IPS-18c (cell line): ENCODE results near the gene MORC1.
"Not testable (repeated sequence)": the region's sequence is repeated elsewhere in the genome, so short reads cannot be mapped to it uniquely, and the experiment has no call there.

ENCODE experiments used
- H3K4me3 ChIP-seq: 2 replicates; pipeline ENCODE4 v1.7.0; 2013; ENCODE audit warnings: low read depth, mild to moderate bottlenecking, low read length, moderate library complexity; ENCODE audit not compliant: insufficient read depth
- H3K9me3 ChIP-seq: one replicate; pipeline ENCODE4 v1.6.1; 2013; ENCODE audit warnings: mild to moderate bottlenecking, low read length, moderate library complexity; ENCODE audit not compliant: control insufficient read depth, insufficient read depth

MORC1 gene

DNA sequence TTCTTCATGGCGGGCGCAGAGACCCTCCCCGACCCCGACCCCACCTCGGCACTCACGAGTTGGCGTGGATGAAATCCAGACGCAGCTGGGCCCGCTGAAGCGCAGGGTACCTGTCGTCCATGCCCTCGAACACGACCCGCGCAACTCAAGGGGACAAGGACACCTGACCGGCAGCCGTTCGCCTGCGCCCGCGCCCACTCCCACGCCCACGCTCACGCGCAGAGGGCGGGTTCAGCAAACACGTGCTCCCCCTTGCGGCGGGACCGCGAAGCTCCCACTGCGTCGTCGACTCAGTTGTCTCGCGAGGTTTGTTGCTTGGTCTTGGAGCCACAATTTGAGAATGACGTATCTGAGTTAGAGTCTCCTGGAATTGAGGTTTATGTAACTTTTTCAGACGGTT, at the start of gene MORC1:
TSS of gene MORC1 (minus strand) at position 196 of the 400 bp plus-strand sequence. CDS start at position 121, 75 bp downstream.
- Histone ChIP-seq H3K9me3 (no peaks in the 10 kb centered on the region), H3K4me3 (no peak within 1 kb of the TSS)

- H3K9me3 ChIP-seq = no peaks in the 10 kb centered on the region
- no peak overlapping the region for H3K4me3 ChIP-seq
Measured at GRCh38 chr3:109165905-109166304, 48.0 kb upstream of the MORC1 start.

- Histone ChIP-seq H3K4me3 (no peak overlapping the region), H3K9me3 (peaks cover 2% of the 10 kb centered on the region)
Measured at GRCh38 chr3:109161487-109162123, 43.7 kb upstream of the MORC1 start.

- Histone ChIP-seq H3K9me3 (peaks cover 2% of the 10 kb centered on the region), H3K4me3 (no peak overlapping the region)
Measured at GRCh38 chr3:109155828-109156227, 37.9 kb upstream of the MORC1 start.

DNA sequence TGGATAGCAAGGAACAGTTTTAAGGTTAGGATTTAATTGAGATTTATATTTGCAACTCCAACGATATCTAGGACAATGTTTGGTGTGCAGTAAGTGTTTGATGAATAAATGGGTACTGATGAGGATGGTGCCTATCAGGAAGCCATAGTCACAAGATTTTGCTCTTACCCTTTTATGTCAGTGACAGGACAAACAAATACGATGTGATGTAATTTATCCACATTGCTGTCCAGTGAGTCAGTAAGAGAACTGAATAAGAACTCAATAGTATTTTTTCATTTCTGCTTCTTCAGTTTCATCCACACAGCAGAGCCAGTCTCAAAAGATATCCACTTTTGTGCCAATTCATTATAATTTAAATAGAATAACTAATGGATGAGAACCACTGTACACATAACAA, 37.0 kb upstream of the MORC1 start:
- Histone ChIP-seq H3K9me3 (peaks cover 2% of the 10 kb centered on the region), H3K4me3 (no peak overlapping the region)

- Histone ChIP-seq H3K9me3 (no peaks in the 10 kb centered on the region), H3K4me3 (no peak overlapping the region)
Measured at GRCh38 chr3:109152320-109152719, 34.4 kb upstream of the MORC1 start.

- Histone ChIP-seq H3K9me3 (no peaks in the 10 kb centered on the region), H3K4me3 (no peak overlapping the region)
Measured at GRCh38 chr3:109149078-109149477, 31.1 kb upstream of the MORC1 start.

- Histone ChIP-seq H3K9me3 (no peaks in the 10 kb centered on the region), H3K4me3 (no peak overlapping the region)
Measured at GRCh38 chr3:109143646-109144045, 25.7 kb upstream of the MORC1 start.

DNA sequence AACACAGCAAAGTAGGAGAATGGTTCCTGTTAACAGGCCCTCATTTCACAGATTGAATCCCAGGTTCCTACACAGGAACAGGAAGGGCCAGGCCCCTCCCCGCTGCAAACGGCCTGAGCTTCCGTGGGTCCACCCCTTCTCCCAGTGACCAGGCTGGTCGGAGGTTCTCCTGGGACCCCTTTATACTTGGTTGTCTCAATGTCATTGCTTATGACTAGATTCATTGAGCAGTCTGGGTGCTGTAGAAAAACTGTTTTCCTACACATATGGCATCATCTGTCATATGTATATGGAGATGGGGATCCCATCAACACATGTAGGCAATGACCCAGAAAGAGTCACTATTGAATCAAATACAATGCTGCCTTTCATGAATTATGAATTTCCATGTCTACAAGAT, 22.4 kb upstream of the MORC1 start:
- Histone ChIP-seq H3K4me3 (no peak overlapping the region), H3K9me3 (no peaks in the 10 kb centered on the region)

DNA sequence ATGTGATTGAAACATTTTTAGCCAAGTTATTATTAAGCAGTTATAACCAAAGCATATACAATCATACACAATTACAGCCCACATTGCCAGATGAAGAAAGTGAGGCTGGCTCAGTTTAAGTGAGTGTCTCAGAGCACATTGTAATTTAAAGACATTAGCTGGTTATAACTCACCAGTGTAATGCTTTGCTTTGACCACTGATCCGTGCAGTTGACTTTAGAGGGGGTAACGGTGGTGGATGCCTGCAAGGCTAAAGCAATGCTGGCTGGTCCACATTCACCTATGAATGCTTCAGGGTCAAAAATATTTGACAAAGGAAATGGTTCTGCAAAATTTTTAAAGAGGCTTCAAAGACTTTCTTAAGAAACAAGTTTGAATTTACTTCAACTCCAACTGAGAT, 19.8 kb upstream of the MORC1 start:
- H3K4me3 ChIP-seq = no peak overlapping the region

DNA sequence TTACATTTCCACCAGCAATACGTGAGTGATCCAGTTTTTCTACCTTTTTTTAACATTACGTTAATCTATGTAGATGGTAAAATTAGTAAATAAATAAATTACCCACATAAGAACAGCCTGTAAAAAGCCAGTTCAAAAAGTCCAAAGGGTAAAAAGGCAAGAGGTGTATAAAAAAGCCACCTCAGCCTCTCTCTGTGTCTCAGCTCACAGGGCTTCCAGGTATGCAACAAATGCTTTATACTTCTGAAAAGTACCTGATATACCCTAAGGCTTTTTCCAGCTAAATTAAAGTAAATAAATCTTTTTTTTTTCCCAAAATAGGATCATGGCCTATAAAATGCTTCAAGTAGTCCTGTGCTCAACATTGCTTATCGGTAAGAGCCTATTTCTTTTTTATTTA, 18.6 kb upstream of the MORC1 start, which contains the start of gene C3orf85:
TSS of gene C3orf85 (plus strand) at position 197 of the 400 bp plus-strand sequence. CDS start at position 326, 129 bp downstream.
- H3K4me3 ChIP-seq = no peak within 1 kb of the TSS
- no peaks in the 10 kb centered on the region for H3K9me3 ChIP-seq

More for the DNA sequence above, 19.8 kb upstream of the MORC1 start:
- H3K9me3 ChIP-seq = no peaks in the 10 kb centered on the region

DNA sequence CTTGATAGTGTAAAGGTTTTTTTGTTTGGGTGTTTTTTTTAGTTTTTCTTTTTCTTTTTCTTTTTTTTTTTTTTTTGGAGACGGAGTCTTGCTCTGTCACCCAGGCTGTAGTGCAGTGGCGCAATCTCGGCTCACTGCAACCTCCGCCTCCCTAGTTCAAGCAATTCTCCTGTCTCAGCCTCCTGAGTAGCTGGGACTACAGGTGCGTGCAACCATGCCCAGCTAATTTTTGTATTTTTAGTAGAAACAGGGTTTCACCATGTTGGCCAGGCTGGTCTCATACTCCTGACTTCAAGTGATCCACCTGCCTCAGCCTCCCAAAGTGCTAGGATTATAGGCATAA, 15.5 kb upstream of the MORC1 start:
- not testable (repeated sequence) for H3K9me3 ChIP-seq

GRCh38 chr3:109132801-109133473, 15.0 kb upstream of the MORC1 start:
- Histone ChIP-seq H3K4me3 (no peak overlapping the region), H3K9me3 (peaks cover 5% of the 10 kb centered on the region)

More for the DNA sequence above, 15.5 kb upstream of the MORC1 start:
- H3K4me3 ChIP-seq = not testable (repeated sequence)

GRCh38 chr3:109131276-109131675, 13.3 kb upstream of the MORC1 start:
- Histone ChIP-seq H3K4me3 (no peak overlapping the region), H3K9me3 (peaks cover 5% of the 10 kb centered on the region)

GRCh38 chr3:109127553-109127952, 9.6 kb upstream of the MORC1 start:
- no peak overlapping the region for H3K4me3 ChIP-seq
- H3K9me3 ChIP-seq = peaks cover 5% of the 10 kb centered on the region

DNA sequence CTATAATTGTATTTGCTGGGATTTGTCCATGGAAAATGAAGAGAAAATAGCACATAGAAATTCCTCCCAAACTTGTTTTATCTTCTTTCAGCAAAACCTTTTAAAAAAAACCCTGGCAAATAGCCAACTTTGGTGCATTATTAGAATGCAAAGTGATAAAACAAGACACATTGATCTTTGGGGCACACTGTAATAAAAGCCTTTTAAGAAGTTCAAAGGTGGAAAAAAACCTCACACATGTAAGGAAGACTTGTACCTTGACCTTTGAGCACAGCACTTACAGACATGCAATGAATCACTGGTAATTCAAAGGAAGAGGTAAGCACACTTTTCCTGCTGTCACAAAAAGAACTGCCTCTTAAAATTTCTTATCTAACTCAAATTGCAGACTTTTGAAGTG, 8.0 kb upstream of the MORC1 start:
- H3K9me3 ChIP-seq = peaks cover 5% of the 10 kb centered on the region
- H3K4me3 ChIP-seq = no peak overlapping the region

DNA sequence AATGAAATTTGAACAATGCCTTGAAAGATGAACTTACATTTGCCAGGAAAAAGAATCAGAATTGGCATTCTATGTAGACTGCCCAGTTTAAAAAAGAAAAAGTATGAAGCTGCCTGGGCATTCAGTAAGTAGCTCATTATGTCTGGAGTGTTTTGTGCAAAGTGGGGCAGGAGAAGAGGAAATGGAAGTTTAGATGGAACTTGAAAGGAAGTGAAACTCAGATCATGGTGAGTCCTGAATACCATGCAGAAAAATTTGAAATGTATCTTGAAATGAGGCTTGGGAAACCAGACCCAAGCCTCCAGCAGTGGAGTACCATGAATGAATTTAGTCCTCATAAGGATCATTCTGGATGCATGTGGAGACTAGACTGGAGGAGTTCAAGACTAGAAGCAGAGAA, 4.8 kb upstream of the MORC1 start:
- Histone ChIP-seq H3K4me3 (no peak overlapping the region), H3K9me3 (no peaks in the 10 kb centered on the region)

DNA sequence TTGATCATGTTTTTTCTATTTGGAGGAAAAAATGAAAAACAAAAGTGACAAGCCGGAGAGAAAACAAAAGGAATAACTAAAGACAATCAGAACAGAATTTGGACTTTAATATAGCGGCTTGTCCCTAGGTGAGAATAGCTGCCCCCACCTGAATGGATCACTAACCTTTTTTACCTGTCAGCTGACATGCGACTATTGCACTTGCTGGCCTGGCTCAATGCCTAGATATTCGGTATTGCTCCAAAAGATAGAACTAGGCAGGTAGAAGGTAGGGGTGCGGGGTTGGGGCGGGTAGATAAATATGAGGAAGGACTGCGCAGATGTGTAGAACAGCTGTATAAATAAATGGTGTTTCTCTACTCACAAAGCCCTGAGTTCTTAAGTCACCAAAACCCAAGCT, 650 bp upstream of the MORC1 start:
- Histone ChIP-seq H3K9me3 (no peaks in the 10 kb centered on the region), H3K4me3 (no peak overlapping the region)

GRCh38 chr3:109116031-109116430, 1.9 kb downstream of the MORC1 start:
- no peaks in the 10 kb centered on the region for H3K9me3 ChIP-seq

More at GRCh38 chr3:109116031-109116430, 1.9 kb downstream of the MORC1 start:
- no peak overlapping the region for H3K4me3 ChIP-seq
